NCI-H1417 treated with DMSO at 0.1 percent for 48 hours (cell line): ENCODE data around the gene ABL2.
"Not testable (repeated sequence)": the region's sequence is repeated elsewhere in the genome, so short reads cannot be mapped to it uniquely, and the experiment has no call there.

ENCODE experiments used
- DNase-seq: peaks from one replicate; lab custom pipeline; 2025; lab: John Stamatoyannopoulos, UW

The ABL2 gene

GRCh38 chr1:179169616-179170467, 59.6 kb downstream of the ABL2 start:
- DNase-seq: no peak

- DNase-seq: no peak
These were observed 60.9 kb downstream of the ABL2 start for GRCh38 chr1:179168536-179168935.

- DNase-seq: no peak
These were observed 61.5 kb downstream of the ABL2 start for GRCh38 chr1:179167955-179168354.

- no peak for DNase-seq
These were observed 62.1 kb downstream of the ABL2 start for GRCh38 chr1:179167418-179167777.

GRCh38 chr1:179166663-179167417, 62.6 kb downstream of the ABL2 start:
- no peak for DNase-seq

- no peak for DNase-seq
These were observed 65.0 kb downstream of the ABL2 start for GRCh38 chr1:179164494-179164893.

GRCh38 chr1:179156708-179157107, 72.8 kb downstream of the ABL2 start:
- no peak for DNase-seq

- DNase-seq: no peak
These were observed 73.5 kb downstream of the ABL2 start for GRCh38 chr1:179156026-179156425.

- DNase-seq: no peak
These were observed 73.9 kb downstream of the ABL2 start for GRCh38 chr1:179155615-179156014.

GRCh38 chr1:179154437-179154836, 75.0 kb downstream of the ABL2 start:
- DNase-seq: no peak

GRCh38 chr1:179153217-179153616, 76.3 kb downstream of the ABL2 start:
- no peak for DNase-seq

- no peak for DNase-seq
These were observed 77.4 kb downstream of the ABL2 start for GRCh38 chr1:179151908-179152682.

- DNase-seq: no peak
These were observed 82.6 kb downstream of the ABL2 start for GRCh38 chr1:179146911-179147310.

GRCh38 chr1:179146476-179146875, 83.0 kb downstream of the ABL2 start:
- no peak for DNase-seq

- no peak for DNase-seq
These were observed 84.0 kb downstream of the ABL2 start for GRCh38 chr1:179145521-179145920.

GRCh38 chr1:179144626-179145025, 84.9 kb downstream of the ABL2 start:
- no peak for DNase-seq

GRCh38 chr1:179143322-179143721, 86.2 kb downstream of the ABL2 start:
- no peak for DNase-seq

- DNase-seq: no peak
These were observed 86.6 kb downstream of the ABL2 start for GRCh38 chr1:179142889-179143299.

- DNase-seq: no peak
These were observed 87.8 kb downstream of the ABL2 start for GRCh38 chr1:179141592-179142251.

- not testable (repeated sequence) for DNase-seq
These were observed 90.7 kb downstream of the ABL2 start for GRCh38 chr1:179138755-179139154.

- DNase-seq: no peak
These were observed 91.7 kb downstream of the ABL2 start for GRCh38 chr1:179137617-179138255.
